NCI-H446 (cell line): Measurements from ENCODE around the gene GSDME.

Experiments used
- DNase-seq, 2 experiments: peaks; one replicate each; lab custom pipeline; 2025; lab: John Stamatoyannopoulos, UW

Gene GSDME

GRCh38 chr7:24769851-24770250 lies 12.6 kb upstream of the GSDME start:
- peak; percentile 72 to 84 for DNase-seq

- DNase-seq: no peak
Measured at GRCh38 chr7:24769014-24769830, 12.0 kb upstream of the GSDME start.

- peak in 1 of 2 experiments; percentile 11 for DNase-seq
Measured at GRCh38 chr7:24767878-24768569, 10.8 kb upstream of the GSDME start.

- no peak for DNase-seq
Measured at GRCh38 chr7:24764972-24765744, 7.9 kb upstream of the GSDME start.

GRCh38 chr7:24764011-24764410 lies 6.7 kb upstream of the GSDME start:
- no peak for DNase-seq

GRCh38 chr7:24763303-24763901 lies 6.1 kb upstream of the GSDME start:
- DNase-seq: no peak

- DNase-seq: no peak
Measured at GRCh38 chr7:24762771-24763170, 5.5 kb upstream of the GSDME start.

GRCh38 chr7:24760968-24761367 lies 3.7 kb upstream of the GSDME start:
- no peak for DNase-seq

- no peak for DNase-seq
Measured at GRCh38 chr7:24756545-24757352, 515 bp downstream of the GSDME start.

GRCh38 chr7:24755541-24756407 lies 1.5 kb downstream of the GSDME start:
- DNase-seq: no peak

GRCh38 chr7:24754906-24755506 lies 2.3 kb downstream of the GSDME start:
- no peak for DNase-seq

- no peak for DNase-seq
Measured at GRCh38 chr7:24752073-24752800, 5.0 kb downstream of the GSDME start.

GRCh38 chr7:24751484-24751883 lies 5.8 kb downstream of the GSDME start:
- DNase-seq: no peak

GRCh38 chr7:24750441-24751055 lies 6.7 kb downstream of the GSDME start:
- DNase-seq: no peak

GRCh38 chr7:24748521-24748920 lies 8.7 kb downstream of the GSDME start:
- DNase-seq: no peak

- DNase-seq: no peak
Measured at GRCh38 chr7:24745355-24745754, 11.9 kb downstream of the GSDME start.

GRCh38 chr7:24743471-24743870 lies 13.8 kb downstream of the GSDME start:
- DNase-seq: no peak

- DNase-seq: no peak
Measured at GRCh38 chr7:24742506-24743162, 14.6 kb downstream of the GSDME start.
